GM12874 (cell line): ENCODE measurements around the gene CHST15.

Experiments
- CTCF ChIP-seq: IDR thresholded peaks from 2 replicates; pipeline ENCODE4 v1.5.1; 2011; ENCODE audit warnings: low read depth, mild to moderate bottlenecking, control low read depth, low read length, moderate library complexity; ENCODE audit not compliant: insufficient read depth

CHST15 gene

GRCh38 chr10:123970207-123970926, 123.0 kb downstream of the CHST15 start:
- TF ChIP-seq CTCF = no peak

GRCh38 chr10:123967626-123968243, 125.7 kb downstream of the CHST15 start:
- peak; percentile 91 for TF ChIP-seq CTCF

DNA sequence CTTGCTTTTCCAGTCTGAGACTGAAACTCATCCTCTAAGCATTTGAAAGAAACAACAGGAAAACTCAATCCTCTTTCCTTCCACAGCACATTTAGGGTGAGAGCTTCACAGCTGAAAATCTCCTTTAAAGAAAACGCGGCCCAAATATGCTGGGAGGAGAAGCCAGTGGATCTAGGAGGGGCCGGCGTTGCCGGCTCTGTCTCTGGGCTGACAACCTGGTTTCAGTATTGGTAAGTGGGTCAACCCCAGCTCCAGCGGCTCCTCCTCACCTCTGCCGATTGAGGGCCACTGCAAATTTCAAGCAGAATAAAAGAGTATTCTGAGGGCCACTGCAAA, 126.5 kb downstream of the CHST15 start:
- no peak for TF ChIP-seq CTCF

DNA sequence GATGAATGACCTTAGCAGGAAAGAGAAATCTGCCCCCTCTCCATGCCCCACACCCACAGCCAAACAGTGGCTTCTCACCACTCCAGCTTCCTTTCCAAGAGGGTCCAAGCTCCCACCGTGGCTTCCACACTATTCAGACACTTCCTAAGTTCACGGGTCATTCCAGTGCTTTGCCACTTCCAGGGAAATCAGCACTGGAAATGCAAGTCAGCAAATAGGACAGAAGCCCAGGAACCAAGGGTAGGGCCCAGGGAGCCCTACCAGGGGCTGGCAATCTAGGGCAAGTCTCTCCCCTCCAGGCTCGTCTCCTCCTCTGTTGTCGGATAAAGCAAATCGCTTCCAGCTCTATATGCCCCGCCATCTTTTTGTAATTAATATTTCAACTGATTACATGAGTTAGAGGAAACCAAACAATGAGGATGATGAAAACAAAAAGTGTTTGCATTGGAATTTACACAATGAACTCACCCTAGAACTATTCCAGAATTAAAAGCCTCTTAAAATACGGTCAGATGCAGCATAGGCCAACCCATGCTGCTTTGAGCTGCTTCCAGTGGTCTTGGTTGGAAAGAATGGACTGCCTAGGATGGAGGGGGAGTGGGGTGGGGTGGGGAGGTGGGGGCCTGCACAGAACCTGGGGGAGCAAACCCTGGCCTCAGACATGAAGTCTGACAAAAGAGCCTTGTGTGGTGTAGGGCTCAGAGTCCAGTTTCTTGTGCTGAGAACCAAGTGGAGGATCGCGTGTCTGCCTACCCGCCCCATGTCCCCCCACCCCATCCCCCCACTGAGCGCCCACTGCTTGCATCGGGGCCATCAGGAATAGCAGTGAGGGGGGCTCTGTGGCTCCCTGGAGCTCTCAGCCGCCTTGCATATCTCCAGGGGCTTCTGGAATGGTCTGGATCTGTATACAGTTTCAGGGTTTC, 127.2 kb downstream of the CHST15 start:
- TF ChIP-seq CTCF = no peak

- TF ChIP-seq CTCF = no peak
Observed at GRCh38 chr10:123964953-123965352, 128.4 kb downstream of the CHST15 start.

DNA sequence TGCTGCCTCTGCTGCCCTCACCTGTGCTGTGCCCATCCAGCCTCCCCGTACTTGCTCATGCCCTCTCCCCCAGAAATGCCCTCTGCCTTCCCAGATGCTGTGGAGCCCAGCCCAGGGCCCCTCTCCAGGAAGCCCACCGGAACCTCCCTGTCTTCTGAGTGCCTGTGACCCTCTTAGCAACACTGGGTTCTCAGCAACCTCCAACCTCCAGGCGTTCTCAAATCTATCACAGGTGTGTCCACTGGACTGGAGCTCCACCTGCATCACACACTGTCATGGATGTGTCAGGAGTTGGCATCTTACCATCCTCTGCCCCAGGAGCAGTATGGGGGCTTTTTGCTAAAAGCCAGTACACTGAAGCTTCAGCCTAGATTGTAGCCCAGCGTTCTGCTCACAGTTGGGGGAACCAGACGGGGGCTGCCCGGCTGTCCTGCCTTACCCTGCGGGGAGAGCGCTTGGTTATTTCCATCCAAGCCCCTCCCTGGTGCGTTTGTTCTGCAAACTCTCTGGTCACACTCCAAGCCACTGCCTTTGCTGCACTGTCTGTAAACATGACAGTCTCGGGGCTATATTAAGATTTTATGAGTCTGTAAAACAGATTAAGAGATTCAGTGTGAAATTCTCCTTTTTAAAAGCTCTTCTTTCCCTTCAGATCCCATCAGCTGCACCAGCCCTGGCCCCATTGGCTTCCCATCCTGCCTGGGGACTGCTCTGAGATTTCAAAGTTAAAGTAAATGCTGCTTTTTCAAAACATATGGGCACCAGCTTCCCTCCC, 130.5 kb downstream of the CHST15 start:
- TF ChIP-seq CTCF = no peak
